ENCODE data around the gene PRR15.

PRR15 gene

GRCh38 chr7:29609162-29610037, 45.8 kb downstream of the PRR15 start:
- no peak for DNase-seq (ENCODE audit: low read depth in 2 of 2)

- DNase-seq (ENCODE audit: low read depth in 2 of 2): no peak
These were observed 46.5 kb downstream of the PRR15 start for GRCh38 chr7:29610086-29610485.

- no peak for DNase-seq (ENCODE audit: low read depth in 2 of 2)
These were observed 48.4 kb downstream of the PRR15 start for GRCh38 chr7:29611941-29612544.

- no peak for DNase-seq (ENCODE audit: low read depth in 2 of 2)
These were observed 49.0 kb downstream of the PRR15 start for GRCh38 chr7:29612596-29612995.

GRCh38 chr7:29613100-29613499, 49.5 kb downstream of the PRR15 start:
- DNase-seq (ENCODE audit: low read depth in 2 of 2): no peak

GRCh38 chr7:29614229-29614628, 50.6 kb downstream of the PRR15 start:
- no peak for DNase-seq (ENCODE audit: low read depth in 2 of 2)

All from activated CD4-positive, alpha-beta T cell treated with anti-CD3 and anti-CD28 coated beads for 24 hours (primary cell).